RWPE2 (cell line): ENCODE measurements around the gene MED10.
"Not testable (repeated sequence)": the region's sequence is repeated elsewhere in the genome, so short reads cannot be mapped to it uniquely, and the experiment has no call there.

Experiments used
- ATAC-seq: fragments of 200-7000 bp; cut with Tn5 transposase; 3 replicates; pipeline ENCODE4 v1.9.1; 2021; ENCODE audit warnings: low read depth
- DNase-seq: peaks from one replicate; pipeline ENCODE4 v3.0.0-alpha.2; 2020; ENCODE audit warnings: low spot score
- H3K27ac ChIP-seq: fragments of 450-650 bp; 2 replicates; pipeline ENCODE4 v1.5.1; 2017; ENCODE audit warnings: mild to moderate bottlenecking; ENCODE audit not compliant: poor library complexity, severe bottlenecking
- H3K27me3 ChIP-seq: fragments of 250-450 bp; sonication (Bioruptor Pico); 2 replicates; pipeline ENCODE4 v1.5.1; 2021; ENCODE audit warnings: mild to moderate bottlenecking, moderate library complexity; ENCODE audit not compliant: insufficient read depth, poor library complexity, severe bottlenecking
- H3K36me3 ChIP-seq: fragments of 250-450 bp; sonication (Bioruptor Pico); 2 replicates; pipeline ENCODE4 v1.5.1; 2020; ENCODE audit warnings: low read depth, mild to moderate bottlenecking, moderate library complexity
- H3K4me1 ChIP-seq: fragments of 250-450 bp; sonication (Bioruptor Pico); 2 replicates; pipeline ENCODE4 v1.5.1; 2021; ENCODE audit warnings: mild to moderate bottlenecking, moderate library complexity; ENCODE audit not compliant: insufficient read depth, poor library complexity, severe bottlenecking
- H3K4me3 ChIP-seq: fragments of 250-450 bp; sonication (Bioruptor Pico); 2 replicates; pipeline ENCODE4 v1.5.1; 2021; ENCODE audit warnings: mild to moderate bottlenecking, moderate library complexity; ENCODE audit not compliant: severe bottlenecking
- H3K9me3 ChIP-seq: fragments of 250-450 bp; sonication (Bioruptor Pico); 2 replicates; pipeline ENCODE4 v1.5.1; 2021; ENCODE audit warnings: mild to moderate bottlenecking, moderate library complexity; ENCODE audit not compliant: severe bottlenecking
- CTCF ChIP-seq: fragments of 450-650 bp; IDR thresholded peaks from one replicate; pipeline ENCODE4 v1.5.1; 2017; ENCODE audit warnings: mild to moderate bottlenecking, moderate library complexity; ENCODE audit not compliant: poor library complexity, severe bottlenecking

The MED10 gene

GRCh38 chr5:6371079-6371810 is 7.1 kb downstream of the MED10 start:
- H3K4me1 ChIP-seq = no peaks in the 10 kb centered on the region
- H3K9me3 ChIP-seq = no peaks in the 10 kb centered on the region
- no peaks in the 10 kb centered on the region for H3K27me3 ChIP-seq
- no peak for TF ChIP-seq CTCF
- no peak overlapping the region for H3K27ac ChIP-seq
- no peak overlapping the region for H3K4me3 ChIP-seq
- peaks cover 69% of the 10 kb centered on the region for H3K36me3 ChIP-seq
- no peak for ATAC-seq
- peak; percentile 7 for DNase-seq

- ATAC-seq = no peak
- no peak for TF ChIP-seq CTCF
- peaks cover 62% of the 10 kb centered on the region for H3K36me3 ChIP-seq
Observed at GRCh38 chr5:6370580-6370979, 7.8 kb downstream of the MED10 start.

GRCh38 chr5:6365977-6366590 is 12.3 kb downstream of the MED10 start:
- no peak for TF ChIP-seq CTCF
- Histone ChIP-seq H3K27me3 (no peaks in the 10 kb centered on the region), H3K9me3 (no peaks in the 10 kb centered on the region), H3K4me1 (no peaks in the 10 kb centered on the region), H3K36me3 (peaks cover 17% of the 10 kb centered on the region), H3K4me3 (no peak overlapping the region), H3K27ac (no peak overlapping the region)
- no peak for DNase-seq
- no peak for ATAC-seq

More at GRCh38 chr5:6370580-6370979, 7.8 kb downstream of the MED10 start:
- no peak for DNase-seq
- H3K4me1 ChIP-seq = no peaks in the 10 kb centered on the region
- H3K9me3 ChIP-seq = no peaks in the 10 kb centered on the region
- H3K27me3 ChIP-seq = no peaks in the 10 kb centered on the region
- H3K27ac ChIP-seq = no peak overlapping the region
- H3K4me3 ChIP-seq = no peak overlapping the region

GRCh38 chr5:6365142-6365976 is 13.0 kb downstream of the MED10 start:
- no peak for TF ChIP-seq CTCF
- Histone ChIP-seq H3K27me3 (no peaks in the 10 kb centered on the region), H3K36me3 (peaks cover 10% of the 10 kb centered on the region), H3K9me3 (no peaks in the 10 kb centered on the region), H3K4me3 (no peak overlapping the region), H3K27ac (no peak overlapping the region), H3K4me1 (no peaks in the 10 kb centered on the region)
- DNase-seq (no peak), ATAC-seq (peak; percentile 48)

GRCh38 chr5:6363454-6364011 is 14.8 kb downstream of the MED10 start:
- DNase-seq, H3K36me3 ChIP-seq, H3K9me3 ChIP-seq, H3K27me3 ChIP-seq, H3K4me3 ChIP-seq, H3K4me1 ChIP-seq, ATAC-seq, H3K27ac ChIP-seq: not testable (repeated sequence)
